Suprapubic skin (tissue), 3 donors: ENCODE measurements around the gene FMNL1.

ENCODE experiments used
- CTCF ChIP-seq, 2 donors: fragments of 200-600 bp in 1 of 2; fragments of 450-650 bp in 1 of 2; sonication (generic) in 1 of 2; IDR thresholded peaks; one replicate each; pipeline ENCODE4 v1.5.1; 2016 to 2019; ENCODE audit warnings: antibody characterized with exemption in 2 of 2, mild to moderate bottlenecking in 1 of 2, moderate library complexity in 1 of 2
- EP300 ChIP-seq: sonication (generic); formaldehyde crosslinking; IDR thresholded peaks from one replicate; pipeline ENCODE4 v1.6.1; 2017; ENCODE audit warnings: antibody characterized with exemption
- POLR2A ChIP-seq, 2 donors: fragments of 450-650 bp; IDR thresholded peaks; one replicate each; pipeline ENCODE4 v1.6.1; 2017; ENCODE audit warnings: antibody characterized with exemption in 2 of 2, mild to moderate bottlenecking in 2 of 2, moderate library complexity in 2 of 2

- TF ChIP-seq POLR2A (IDR thresholded peaks at IDR 0.05) (no peak), CTCF (IDR thresholded peaks at IDR 0.05) (no peak), EP300 (no peak)
These were observed 49.0 kb upstream of the FMNL1 start for GRCh38 chr17:45172541-45173286.
